ENCODE data around the gene HMX1. TPM values are rescaled to one million over a fixed set of nuclear protein-coding genes. Genes with fewer than 3 reads are reported as not detected.

HMX1 gene
- total RNA-seq, 1 donor from 2014 or later, result 3.2 TPM

GRCh38 chr4:8846046-8846720 lies 25.5 kb downstream of the HMX1 start:
- peak; percentile 50 for DNase-seq (ENCODE audit: extremely low spot score, unreplicated experiment)

DNA sequence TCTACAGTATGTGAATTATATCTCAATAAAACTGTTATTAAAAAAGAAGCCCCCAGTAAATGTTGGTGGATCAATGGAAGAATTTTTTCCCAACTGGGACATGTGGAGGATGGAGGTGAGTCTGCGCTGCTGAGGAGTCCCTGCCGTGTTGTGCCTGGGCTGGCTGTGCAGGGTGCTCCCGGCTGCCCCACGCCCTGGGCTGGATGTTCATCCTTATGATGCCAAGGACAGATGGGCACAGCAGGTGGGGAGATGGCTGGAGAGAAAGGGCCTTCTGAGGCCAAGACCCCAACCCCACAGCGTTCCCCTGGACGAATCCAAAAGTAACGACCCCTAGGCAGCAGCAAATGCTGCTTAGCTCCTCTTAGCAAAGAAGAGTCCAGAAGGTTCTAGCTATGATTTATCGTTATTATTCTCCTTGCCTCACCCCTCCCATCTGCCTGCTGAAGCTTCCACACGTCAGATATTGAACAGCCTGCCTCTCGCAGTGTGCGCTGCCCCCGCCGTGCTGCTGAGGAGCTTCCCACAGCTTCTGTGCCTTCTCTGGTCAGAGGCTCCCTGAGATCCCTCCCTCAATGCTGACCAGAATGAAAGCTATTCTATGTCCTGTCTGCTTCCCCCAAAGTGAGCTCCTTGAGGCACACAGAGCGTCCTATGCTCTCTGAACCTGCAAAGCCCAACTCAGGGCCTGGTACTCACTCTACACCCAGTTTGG lies 26.5 kb downstream of the HMX1 start:
- no peak overlapping the region for H3K27ac Mint-ChIP-seq
- peak; percentile 54 for DNase-seq (ENCODE audit: extremely low spot score, unreplicated experiment)
- no peaks in the 10 kb centered on the region for H3K4me1 Mint-ChIP-seq (ENCODE audit: unreplicated experiment)
- H3K4me3 Mint-ChIP-seq, result no peak overlapping the region
- H3K36me3 Mint-ChIP-seq, result peaks cover 4% of the 10 kb centered on the region
- H3K9me3 Mint-ChIP-seq, result no peaks in the 10 kb centered on the region
- TF ChIP-seq, protein P1, sequence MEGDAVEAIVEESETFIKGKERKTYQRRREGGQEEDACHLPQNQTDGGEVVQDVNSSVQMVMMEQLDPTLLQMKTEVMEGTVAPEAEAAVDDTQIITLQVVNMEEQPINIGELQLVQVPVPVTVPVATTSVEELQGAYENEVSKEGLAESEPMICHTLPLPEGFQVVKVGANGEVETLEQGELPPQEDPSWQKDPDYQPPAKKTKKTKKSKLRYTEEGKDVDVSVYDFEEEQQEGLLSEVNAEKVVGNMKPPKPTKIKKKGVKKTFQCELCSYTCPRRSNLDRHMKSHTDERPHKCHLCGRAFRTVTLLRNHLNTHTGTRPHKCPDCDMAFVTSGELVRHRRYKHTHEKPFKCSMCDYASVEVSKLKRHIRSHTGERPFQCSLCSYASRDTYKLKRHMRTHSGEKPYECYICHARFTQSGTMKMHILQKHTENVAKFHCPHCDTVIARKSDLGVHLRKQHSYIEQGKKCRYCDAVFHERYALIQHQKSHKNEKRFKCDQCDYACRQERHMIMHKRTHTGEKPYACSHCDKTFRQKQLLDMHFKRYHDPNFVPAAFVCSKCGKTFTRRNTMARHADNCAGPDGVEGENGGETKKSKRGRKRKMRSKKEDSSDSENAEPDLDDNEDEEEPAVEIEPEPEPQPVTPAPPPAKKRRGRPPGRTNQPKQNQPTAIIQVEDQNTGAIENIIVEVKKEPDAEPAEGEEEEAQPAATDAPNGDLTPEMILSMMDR (conservative IDR thresholded peaks at IDR 0.05), result no peak
- peaks cover 37% of the 10 kb centered on the region for H3K27me3 Mint-ChIP-seq

More at GRCh38 chr4:8846046-8846720, 25.5 kb downstream of the HMX1 start:
- no peaks in the 10 kb centered on the region for H3K4me1 Mint-ChIP-seq (ENCODE audit: unreplicated experiment)
- TF ChIP-seq, protein P1 (conservative IDR thresholded peaks at IDR 0.05), result no peak
- no peak overlapping the region for H3K27ac Mint-ChIP-seq
- peaks cover 41% of the 10 kb centered on the region for H3K27me3 Mint-ChIP-seq
- peaks cover 4% of the 10 kb centered on the region for H3K36me3 Mint-ChIP-seq
- H3K4me3 Mint-ChIP-seq, result no peak overlapping the region
- no peaks in the 10 kb centered on the region for H3K9me3 Mint-ChIP-seq

GRCh38 chr4:8843597-8843996 lies 28.0 kb downstream of the HMX1 start:
- Mint-ChIP-seq H3K27ac (no peak overlapping the region), H3K4me3 (no peak overlapping the region), H3K36me3 (peaks cover 4% of the 10 kb centered on the region), H3K9me3 (no peaks in the 10 kb centered on the region), H3K27me3 (peaks cover 38% of the 10 kb centered on the region), H3K4me1 (ENCODE audit: unreplicated experiment) (no peaks in the 10 kb centered on the region)
- TF ChIP-seq, protein P1 (conservative IDR thresholded peaks at IDR 0.05), result no peak
- DNase-seq (ENCODE audit: extremely low spot score, unreplicated experiment), result no peak

DNA sequence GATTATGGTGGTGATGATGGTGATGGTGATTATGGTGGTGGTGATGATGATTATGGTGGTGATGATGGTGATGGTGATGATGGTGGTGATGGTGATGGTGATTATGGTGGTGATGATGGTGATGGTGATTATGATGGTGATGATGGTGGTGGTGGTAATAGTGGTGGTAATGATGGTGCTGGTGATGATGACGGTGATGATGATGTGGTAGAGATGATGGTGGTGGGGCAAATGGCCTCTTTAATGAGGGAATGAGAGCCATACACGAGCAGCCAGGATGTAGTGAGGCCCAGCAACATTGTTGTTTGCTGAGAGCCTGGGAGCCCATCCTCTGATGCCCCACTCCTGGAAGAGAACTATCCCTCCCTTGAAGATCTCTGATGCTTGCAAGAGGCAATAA lies 29.0 kb downstream of the HMX1 start:
- no peaks in the 10 kb centered on the region for H3K9me3 Mint-ChIP-seq
- no peak overlapping the region for H3K4me3 Mint-ChIP-seq
- TF ChIP-seq, protein P1 (conservative IDR thresholded peaks at IDR 0.05), result no peak
- DNase-seq (ENCODE audit: extremely low spot score, unreplicated experiment), result no peak
- H3K27me3 Mint-ChIP-seq, result peaks cover 36% of the 10 kb centered on the region
- no peak overlapping the region for H3K27ac Mint-ChIP-seq
- H3K4me1 Mint-ChIP-seq (ENCODE audit: unreplicated experiment), result peaks cover 6% of the 10 kb centered on the region
- peaks cover 4% of the 10 kb centered on the region for H3K36me3 Mint-ChIP-seq

DNA sequence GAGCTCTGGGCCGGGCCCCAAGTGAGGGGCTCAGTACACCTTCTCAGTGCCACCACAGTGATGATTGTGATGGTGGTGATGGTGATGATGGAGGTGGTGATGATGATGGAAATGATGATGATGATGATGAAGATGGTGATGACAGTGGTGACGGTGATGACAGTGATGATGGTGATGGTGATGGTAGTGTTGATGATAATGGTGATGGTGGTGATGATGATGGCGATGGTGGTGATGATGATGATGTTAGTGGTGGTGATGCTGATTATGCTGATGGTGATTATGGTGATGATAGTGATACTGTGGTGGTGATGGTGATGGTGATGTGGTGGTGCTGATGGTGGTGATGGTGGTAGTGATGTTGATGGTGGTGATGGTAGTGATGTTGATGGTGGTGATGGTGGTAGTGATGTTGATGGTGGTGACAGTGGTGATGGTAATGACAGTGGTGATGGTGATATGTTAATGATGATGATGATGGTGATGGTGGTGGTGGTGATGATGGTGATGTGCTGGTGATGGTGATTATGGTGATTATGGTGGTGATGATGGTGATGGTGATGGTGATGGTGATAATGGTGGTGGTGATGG lies 29.9 kb downstream of the HMX1 start:
- peak; percentile 39 for DNase-seq (ENCODE audit: extremely low spot score, unreplicated experiment)
- Mint-ChIP-seq H3K36me3 (peaks cover 4% of the 10 kb centered on the region), H3K27me3 (peaks cover 39% of the 10 kb centered on the region), H3K9me3 (no peaks in the 10 kb centered on the region), H3K4me1 (ENCODE audit: unreplicated experiment) (peaks cover 10% of the 10 kb centered on the region), H3K27ac (no peak overlapping the region), H3K4me3 (no peak overlapping the region)
- TF ChIP-seq, protein P1 (conservative IDR thresholded peaks at IDR 0.05), result no peak
